Osteoblast (primary cell): ENCODE data around the gene OR8G1. TPM values are rescaled to one million over a fixed set of nuclear protein-coding genes. Genes with fewer than 3 reads are reported as not detected.

ENCODE experiments used
- DNase-seq: peaks from one replicate; pipeline ENCODE4 v3.0.0; 2011; ENCODE audit warnings: low spot score, mixed read lengths; ENCODE audit not compliant: insufficient read length; ENCODE audit errors: missing footprints
- H2AFZ ChIP-seq: 2 replicates; pipeline ENCODE4 v1.6.0; 2011; ENCODE audit warnings: mild to moderate bottlenecking, low read length
- H3K27ac ChIP-seq: 2 replicates; pipeline ENCODE4 v1.5.1; 2011; ENCODE audit warnings: mild to moderate bottlenecking, low read depth, low read length, moderate library complexity
- H3K27me3 ChIP-seq: 2 replicates; pipeline ENCODE4 v1.6.0; 2012; ENCODE audit warnings: mild to moderate bottlenecking, control low read depth, inconsistent platforms, low read length, moderate library complexity; ENCODE audit not compliant: insufficient read depth
- H3K36me3 ChIP-seq: 2 replicates; pipeline ENCODE4 v1.5.1; 2011; ENCODE audit warnings: mild to moderate bottlenecking, low read length, control low read depth, moderate library complexity; ENCODE audit not compliant: insufficient read depth
- H3K4me1 ChIP-seq: 2 replicates; pipeline ENCODE4 v1.5.1; 2011; ENCODE audit warnings: mild to moderate bottlenecking, low read length, control low read depth, moderate library complexity; ENCODE audit not compliant: insufficient read depth
- H3K4me2 ChIP-seq: 2 replicates; pipeline ENCODE4 v1.6.0; 2011; ENCODE audit warnings: mild to moderate bottlenecking, low read length; ENCODE audit not compliant: insufficient read depth
- H3K4me3 ChIP-seq: fragments of 200-600 bp; sonication (generic); 3 replicates; pipeline ENCODE4 v1.5.1; 2012; ENCODE audit warnings: mild to moderate bottlenecking, low read length, inconsistent platforms; ENCODE audit not compliant: insufficient read depth
- H3K79me2 ChIP-seq: 2 replicates; pipeline ENCODE4 v1.6.0; 2012; ENCODE audit warnings: mild to moderate bottlenecking, low read length, control low read depth, inconsistent platforms; ENCODE audit not compliant: insufficient read depth
- H3K9me3 ChIP-seq: 2 replicates; pipeline ENCODE4 v1.5.1; 2011; ENCODE audit warnings: low read depth, low read length, control low read depth
- H4K20me1 ChIP-seq: 2 replicates; pipeline ENCODE4 v1.6.0; 2012; ENCODE audit warnings: mild to moderate bottlenecking, low read length, control low read depth; ENCODE audit not compliant: insufficient read depth
- CTCF ChIP-seq: IDR thresholded peaks from 2 replicates; pipeline ENCODE4 v1.5.1; 2011; ENCODE audit warnings: mild to moderate bottlenecking, low read depth, low read length, moderate library complexity; ENCODE audit errors: extremely low read depth
- total RNA-seq: library from RNA; depleted of rRNA; stranded (reverse); fragments of >200 nt; gene quantifications from 2 replicates; pipeline ENCODE4 v1.2.3, GENCODE V29; 2012

Gene OR8G1
- total RNA-seq, 1 donor, result not detected

- H3K27ac ChIP-seq, result no peak overlapping the region
- peak; percentile 78 for TF ChIP-seq CTCF
- no peaks in the 10 kb centered on the region for H3K79me2 ChIP-seq
- H4K20me1 ChIP-seq, result no peaks in the 10 kb centered on the region
- H3K9me3 ChIP-seq, result no peaks in the 10 kb centered on the region
- no peaks in the 10 kb centered on the region for H3K36me3 ChIP-seq
- no peak overlapping the region for H3K4me3 ChIP-seq
- no peaks in the 10 kb centered on the region for H3K27me3 ChIP-seq
- H3K4me1 ChIP-seq, result no peaks in the 10 kb centered on the region
- DNase-seq, result peak; percentile 53
- H3K4me2 ChIP-seq, result no peak overlapping the region
- H2AFZ ChIP-seq, result no peak overlapping the region
Measured at GRCh38 chr11:124195189-124195734, 45.6 kb upstream of the OR8G1 start.

- Histone ChIP-seq H3K4me3 (no peak overlapping the region), H3K4me1 (no peaks in the 10 kb centered on the region), H3K4me2 (no peak overlapping the region), H3K27ac (no peak overlapping the region), H2AFZ (no peak overlapping the region), H3K79me2 (no peaks in the 10 kb centered on the region), H3K27me3 (no peaks in the 10 kb centered on the region), H3K36me3 (no peaks in the 10 kb centered on the region), H4K20me1 (no peaks in the 10 kb centered on the region), H3K9me3 (no peaks in the 10 kb centered on the region)
- no peak for TF ChIP-seq CTCF
- DNase-seq, result no peak
Measured at GRCh38 chr11:124197999-124198398, 42.9 kb upstream of the OR8G1 start.

- H3K79me2 ChIP-seq, result no peaks in the 10 kb centered on the region
- no peaks in the 10 kb centered on the region for H3K36me3 ChIP-seq
- no peak for TF ChIP-seq CTCF
- no peaks in the 10 kb centered on the region for H3K4me1 ChIP-seq
- no peaks in the 10 kb centered on the region for H3K27me3 ChIP-seq
- H3K9me3 ChIP-seq, result no peaks in the 10 kb centered on the region
- no peaks in the 10 kb centered on the region for H4K20me1 ChIP-seq
- no peak overlapping the region for H2AFZ ChIP-seq
- no peak for DNase-seq
- H3K27ac ChIP-seq, result no peak overlapping the region
- no peak overlapping the region for H3K4me2 ChIP-seq
- H3K4me3 ChIP-seq, result no peak overlapping the region
Measured at GRCh38 chr11:124198897-124199296, 42.0 kb upstream of the OR8G1 start.

- Histone ChIP-seq H3K27me3 (no peaks in the 10 kb centered on the region), H3K9me3 (no peaks in the 10 kb centered on the region), H3K27ac (no peak overlapping the region), H3K4me1 (no peaks in the 10 kb centered on the region), H4K20me1 (no peaks in the 10 kb centered on the region), H3K36me3 (no peaks in the 10 kb centered on the region), H3K79me2 (no peaks in the 10 kb centered on the region), H3K4me3 (no peak overlapping the region), H2AFZ (no peak overlapping the region), H3K4me2 (no peak overlapping the region)
- no peak for TF ChIP-seq CTCF
- DNase-seq, result no peak
Measured at GRCh38 chr11:124199702-124200101, 41.2 kb upstream of the OR8G1 start.
